ENCODE results near the gene CLSTN1. TPM values are rescaled to one million over a fixed set of nuclear protein-coding genes. Genes with fewer than 3 reads are reported as not detected.
"Not testable (repeated sequence)": the region's sequence is repeated elsewhere in the genome, so short reads cannot be mapped to it uniquely, and the experiment has no call there.

Gene CLSTN1
- polyA plus RNA-seq, 1 experiment: 34.3 TPM

DNA sequence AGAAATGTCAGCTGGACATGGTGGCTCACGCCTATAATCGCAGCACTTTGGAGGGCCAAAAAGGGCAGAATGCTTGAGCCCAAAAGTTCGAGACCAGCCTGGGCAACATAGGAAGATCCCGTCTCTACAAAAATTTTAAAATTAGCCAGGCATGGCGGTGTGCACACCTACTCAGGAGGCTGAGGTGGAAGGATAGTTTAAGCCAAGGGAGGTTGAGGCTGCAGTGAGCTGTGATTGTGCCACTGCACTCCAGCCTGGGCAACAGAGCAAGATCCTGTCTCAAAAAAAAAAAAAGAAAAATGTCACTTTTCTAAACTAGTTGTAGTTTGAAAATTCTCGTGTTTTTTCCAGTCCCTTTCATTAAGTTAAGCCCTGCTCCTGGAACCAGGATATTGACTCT is 9.1 kb downstream of the CLSTN1 start:
- H3K27me3 ChIP-seq (ENCODE audit: control insufficient read depth, insufficient read depth, low read length): no peaks in the 10 kb centered on the region
- ChIA-PET CTCF (no interaction called here), POLR2A (no interaction called here)
- H3K4me3 ChIP-seq (ENCODE audit: low read depth, low read length): no peak overlapping the region
- no peaks in the 10 kb centered on the region for H3K36me3 ChIP-seq (ENCODE audit: control insufficient read depth, insufficient read depth, low read length)
- TF ChIP-seq, protein P1, sequence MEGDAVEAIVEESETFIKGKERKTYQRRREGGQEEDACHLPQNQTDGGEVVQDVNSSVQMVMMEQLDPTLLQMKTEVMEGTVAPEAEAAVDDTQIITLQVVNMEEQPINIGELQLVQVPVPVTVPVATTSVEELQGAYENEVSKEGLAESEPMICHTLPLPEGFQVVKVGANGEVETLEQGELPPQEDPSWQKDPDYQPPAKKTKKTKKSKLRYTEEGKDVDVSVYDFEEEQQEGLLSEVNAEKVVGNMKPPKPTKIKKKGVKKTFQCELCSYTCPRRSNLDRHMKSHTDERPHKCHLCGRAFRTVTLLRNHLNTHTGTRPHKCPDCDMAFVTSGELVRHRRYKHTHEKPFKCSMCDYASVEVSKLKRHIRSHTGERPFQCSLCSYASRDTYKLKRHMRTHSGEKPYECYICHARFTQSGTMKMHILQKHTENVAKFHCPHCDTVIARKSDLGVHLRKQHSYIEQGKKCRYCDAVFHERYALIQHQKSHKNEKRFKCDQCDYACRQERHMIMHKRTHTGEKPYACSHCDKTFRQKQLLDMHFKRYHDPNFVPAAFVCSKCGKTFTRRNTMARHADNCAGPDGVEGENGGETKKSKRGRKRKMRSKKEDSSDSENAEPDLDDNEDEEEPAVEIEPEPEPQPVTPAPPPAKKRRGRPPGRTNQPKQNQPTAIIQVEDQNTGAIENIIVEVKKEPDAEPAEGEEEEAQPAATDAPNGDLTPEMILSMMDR (IDR thresholded peaks at IDR 0.05; ENCODE audit: insufficient read depth, low read depth, low read length): no peak
- no peak for DNase-seq (ENCODE audit: low read depth)

DNA sequence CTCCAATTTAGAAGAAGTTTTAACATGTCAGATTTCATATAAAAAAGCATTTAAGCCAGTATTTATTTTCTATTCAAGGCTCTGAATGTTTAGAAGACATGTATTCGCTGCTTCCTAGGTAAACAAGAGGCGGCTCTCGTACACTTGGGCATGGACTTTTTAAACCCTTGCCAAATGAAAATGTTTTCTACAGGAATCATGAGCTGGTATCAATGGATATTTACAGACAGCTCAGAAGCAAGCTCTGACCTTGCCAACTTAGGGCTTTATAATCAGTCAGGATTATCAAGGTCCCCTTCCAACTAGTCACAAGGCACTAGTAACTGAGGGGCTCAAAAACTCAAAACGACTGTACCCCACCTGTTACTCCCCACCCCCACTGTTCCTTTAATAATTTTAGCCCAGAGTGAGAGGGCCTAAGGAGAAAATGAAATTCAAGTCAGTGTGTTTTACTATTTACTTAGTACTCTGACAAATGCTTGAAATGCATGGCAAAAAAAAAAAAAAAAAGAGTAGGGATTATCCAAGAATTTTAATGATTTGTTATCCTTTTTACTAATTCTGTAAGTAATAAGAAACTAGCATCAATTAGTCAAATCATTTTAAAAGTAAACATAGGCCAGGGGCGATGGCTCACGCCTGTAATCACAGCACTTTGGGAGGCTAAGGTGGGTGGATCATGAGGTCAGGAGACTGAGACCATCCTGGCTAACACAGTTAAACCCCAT is 12.4 kb downstream of the CLSTN1 start:
- H3K36me3 ChIP-seq (ENCODE audit: control insufficient read depth, insufficient read depth, low read length): no peaks in the 10 kb centered on the region
- H3K4me3 ChIP-seq (ENCODE audit: low read depth, low read length): no peak overlapping the region
- TF ChIP-seq, protein P1 (IDR thresholded peaks at IDR 0.05; ENCODE audit: insufficient read depth, low read depth, low read length): no peak
- ChIA-PET POLR2A (no interaction called here), CTCF (no interaction called here)
- DNase-seq (ENCODE audit: low read depth): no peak
- no peaks in the 10 kb centered on the region for H3K27me3 ChIP-seq (ENCODE audit: control insufficient read depth, insufficient read depth, low read length)

DNA sequence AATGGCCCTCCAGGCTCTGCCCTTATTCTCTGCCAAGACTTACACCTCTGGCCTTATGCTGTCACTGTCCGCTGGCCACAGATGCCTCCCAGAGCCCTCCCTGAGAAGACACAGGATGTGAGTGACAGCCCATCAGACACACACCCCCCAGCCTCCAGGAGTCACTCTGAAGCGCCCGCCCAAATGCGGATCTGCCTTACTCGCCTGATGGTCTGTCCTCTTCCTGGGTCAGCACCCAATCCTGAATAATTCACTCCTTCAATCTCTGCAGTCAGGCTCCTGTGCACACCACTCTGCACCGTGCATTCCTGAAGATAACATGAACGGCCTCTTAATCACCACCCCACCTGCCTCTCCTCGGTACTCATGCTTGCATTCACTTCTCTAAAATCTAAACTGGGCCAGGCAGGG is 14.7 kb downstream of the CLSTN1 start:
- no peak for DNase-seq (ENCODE audit: low read depth)
- Histone ChIP-seq H3K4me3 (ENCODE audit: low read depth, low read length) (no peak overlapping the region), H3K36me3 (ENCODE audit: control insufficient read depth, insufficient read depth, low read length) (no peaks in the 10 kb centered on the region), H3K27me3 (ENCODE audit: control insufficient read depth, insufficient read depth, low read length) (no peaks in the 10 kb centered on the region)
- POLR2A ChIA-PET: no interaction called here
- CTCF ChIA-PET: no interaction called here
- TF ChIP-seq, protein P1 (IDR thresholded peaks at IDR 0.05; ENCODE audit: insufficient read depth, low read depth, low read length): no peak

DNA sequence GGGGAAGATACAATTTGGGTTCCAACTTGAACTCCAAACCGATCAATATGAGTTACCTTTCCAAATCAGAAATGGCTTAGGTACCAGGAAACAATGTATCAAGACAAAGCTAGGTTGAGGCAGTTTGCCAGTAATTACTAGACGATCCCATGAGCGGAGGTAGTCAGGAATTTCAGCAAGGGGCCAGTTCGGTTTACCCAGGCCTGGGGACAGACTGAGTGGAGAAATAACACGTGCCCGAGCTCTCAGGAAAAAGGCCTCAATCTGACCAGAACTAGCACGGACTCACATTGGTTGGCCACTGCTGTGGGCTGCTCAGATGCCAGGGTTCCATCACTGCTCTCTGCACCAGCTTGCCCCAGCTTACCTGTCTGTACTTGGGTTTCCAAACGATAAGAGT is 15.3 kb downstream of the CLSTN1 start:
- H3K36me3 ChIP-seq (ENCODE audit: control insufficient read depth, insufficient read depth, low read length): no peaks in the 10 kb centered on the region
- TF ChIP-seq, protein P1 (IDR thresholded peaks at IDR 0.05; ENCODE audit: insufficient read depth, low read depth, low read length): no peak
- ChIA-PET POLR2A (no interaction called here), CTCF (no interaction called here)
- H3K27me3 ChIP-seq (ENCODE audit: control insufficient read depth, insufficient read depth, low read length): no peaks in the 10 kb centered on the region
- no peak for DNase-seq (ENCODE audit: low read depth)
- no peak overlapping the region for H3K4me3 ChIP-seq (ENCODE audit: low read depth, low read length)

DNA sequence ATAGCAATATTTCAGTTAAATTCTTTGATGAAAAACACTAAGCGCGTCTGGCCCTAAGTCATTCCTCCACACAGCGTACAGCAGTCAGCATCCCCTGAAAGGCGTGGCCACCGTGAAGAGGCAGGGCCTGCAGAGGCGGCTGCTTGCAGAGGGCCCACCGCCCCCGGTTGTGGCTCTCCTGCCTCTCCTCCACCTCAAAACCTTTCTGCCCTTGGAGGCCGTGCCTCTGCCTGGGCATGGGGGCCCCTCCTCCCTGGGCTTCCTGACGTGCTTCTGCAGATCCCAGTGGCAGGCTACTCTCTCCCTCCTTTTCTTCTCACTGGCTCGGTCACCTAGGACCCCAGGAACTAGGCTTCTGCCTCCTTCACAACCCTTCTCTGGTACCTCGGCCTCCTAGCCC is 16.2 kb downstream of the CLSTN1 start:
- Histone ChIP-seq H3K36me3 (ENCODE audit: control insufficient read depth, insufficient read depth, low read length) (no peaks in the 10 kb centered on the region), H3K4me3 (ENCODE audit: low read depth, low read length) (no peak overlapping the region), H3K27me3 (ENCODE audit: control insufficient read depth, insufficient read depth, low read length) (no peaks in the 10 kb centered on the region)
- DNase-seq (ENCODE audit: low read depth): no peak
- POLR2A ChIA-PET: no interaction called here
- TF ChIP-seq, protein P1 (IDR thresholded peaks at IDR 0.05; ENCODE audit: insufficient read depth, low read depth, low read length): no peak
- CTCF ChIA-PET: no interaction called here

DNA sequence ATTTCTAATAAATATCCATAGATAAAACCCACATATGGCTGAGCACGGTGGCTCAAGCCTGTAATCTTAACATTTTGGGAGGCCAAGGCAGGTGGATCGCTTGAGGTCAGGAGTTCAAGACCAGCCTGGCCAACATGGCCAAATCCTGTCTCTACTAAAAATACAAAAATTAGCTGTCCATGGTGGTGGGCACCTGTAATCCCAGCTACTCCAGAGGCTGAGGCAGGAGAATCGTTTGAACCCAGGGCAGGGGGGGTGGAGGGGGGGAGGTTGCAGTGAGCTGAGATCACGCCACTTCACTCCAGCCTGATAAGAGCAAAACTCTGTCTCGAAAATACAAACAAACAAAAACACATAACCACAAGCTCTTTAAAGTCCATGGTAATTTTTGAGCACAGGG is 17.8 kb downstream of the CLSTN1 start:
- CTCF ChIA-PET: interaction anchor here (0.6 kb wide), 1 partner anchor 179 kb away, joined by 3 read pairs; no protein-coding TSS in a partner anchor
- POLR2A ChIA-PET; H3K36me3 ChIP-seq (ENCODE audit: control insufficient read depth, insufficient read depth, low read length); H3K27me3 ChIP-seq (ENCODE audit: control insufficient read depth, insufficient read depth, low read length); DNase-seq (ENCODE audit: low read depth); H3K4me3 ChIP-seq (ENCODE audit: low read depth, low read length): not testable (repeated sequence)
